A549 (cell line): ENCODE results near the gene MAP2K6. TPM values are rescaled to one million over a fixed set of nuclear protein-coding genes. Genes with fewer than 3 reads are reported as not detected.

Experiments used
- ATAC-seq, 2 experiments: fragments of 200-7000 bp in 1 of 2; fragments of >200 bp in 1 of 2; cut with Nextera tagmentation in 1 of 2; cut with Tn5 transposase in 1 of 2; 3 replicates each; pipeline versions ENCODE4 v1.8.0 to v1.9.1; 2018 to 2020; ENCODE audit warnings: mild to moderate bottlenecking in 1 of 2, moderate library complexity in 1 of 2
- CTCF ChIA-PET: fragments of 300-600 bp; sonication (Branson Sonifier 250); formaldehyde crosslinking; extraction: SDS; loops from one replicate; lab custom pipeline; 2021; ENCODE audit warnings: antibody characterized with exemption, inconsistent platforms; lab: Yijun Ruan, JAX
- POLR2A ChIA-PET: fragments of 350-600 bp; formaldehyde crosslinking; extraction: SDS; loops from one replicate; lab custom pipeline; 2021; ENCODE audit warnings: antibody characterized with exemption, inconsistent platforms; lab: Yijun Ruan, JAX
- DNase-seq, 2 experiments: peaks; one replicate each; pipeline versions ENCODE4 v3.0.0 to v3.0.0-alpha.2; 2011 to 2016; ENCODE audit warnings: low read depth in 1 of 2, low spot score in 1 of 2
- FAIRE-seq: peaks from 2 replicates; lab custom pipeline; 2011; peaks lifted over from hg19 to GRCh38; lab: Jason Lieb, UNC
- H3K27ac ChIP-seq, 2 experiments: fragments of >200 bp; sonication (Bioruptor Twin); formaldehyde crosslinking; 3 replicates each; pipeline ENCODE4 v1.5.1; 2016 to 2017
- H3K4me1 ChIP-seq: fragments of >200 bp; sonication (Bioruptor Twin); formaldehyde crosslinking; 3 replicates; pipeline ENCODE4 v1.6.1; 2016
- H3K4me2 ChIP-seq: fragments of >200 bp; sonication (Bioruptor Twin); formaldehyde crosslinking; 3 replicates; pipeline ENCODE4 v1.6.1; 2016
- H3K4me3 ChIP-seq: fragments of >200 bp; sonication (Bioruptor Twin); formaldehyde crosslinking; 3 replicates; pipeline ENCODE4 v1.5.1; 2016
- H3K9me3 ChIP-seq: fragments of >200 bp; sonication (Bioruptor Twin); formaldehyde crosslinking; 3 replicates; pipeline ENCODE4 v1.6.1; 2016
- CBX2 ChIP-seq: fragments of 200-600 bp; sonication (generic); IDR thresholded peaks from 2 replicates; pipeline ENCODE4 v1.6.1; 2016; ENCODE audit warnings: low read depth, mild to moderate bottlenecking, borderline replicate concordance
- CBX8 ChIP-seq: fragments of 200-600 bp; sonication (generic); IDR thresholded peaks from 2 replicates; pipeline ENCODE4 v1.6.1; 2016
- EHMT2 ChIP-seq: fragments of 200-600 bp; sonication (generic); IDR thresholded peaks from 2 replicates; pipeline ENCODE4 v1.6.1; 2016; ENCODE audit warnings: antibody characterized with exemption, low read depth, mild to moderate bottlenecking, moderate library complexity
- FOXS1 ChIP-seq: fragments of 250-450 bp; sonication (Bioruptor Pico); IDR thresholded peaks from 2 replicates; pipeline ENCODE4 v1.5.0; 2020; ENCODE audit warnings: mild to moderate bottlenecking, moderate library complexity
- HDAC2 ChIP-seq: fragments of 200-600 bp; sonication (generic); IDR thresholded peaks from 2 replicates; pipeline ENCODE4 v1.6.1; 2016
- JUN ChIP-seq, 2 experiments: fragments of >200 bp; sonication (Bioruptor Twin); formaldehyde crosslinking; IDR thresholded peaks; 2 replicates in 1 of 2; 3 replicates in 1 of 2; pipeline ENCODE4 v1.6.1; 2016 to 2017
- KDM1A ChIP-seq: fragments of 200-600 bp; sonication (generic); IDR thresholded peaks from 2 replicates; pipeline ENCODE4 v1.6.1; 2016; ENCODE audit warnings: low read depth, mild to moderate bottlenecking
- MAZ ChIP-seq: fragments of 150-350 bp; IDR thresholded peaks from 2 replicates; pipeline ENCODE4 v1.6.1; 2014; ENCODE audit warnings: antibody characterized with exemption, low read depth, low read length, borderline replicate concordance
- NFE2L2 ChIP-seq: fragments of 150-350 bp; conservative IDR thresholded peaks from 2 replicates; pipeline ENCODE4 v1.6.1; 2014; ENCODE audit warnings: low read length
- NPAS2 ChIP-seq: fragments of 250-450 bp; sonication (Bioruptor Pico); IDR thresholded peaks from 2 replicates; pipeline ENCODE4 v1.8.0; 2022; ENCODE audit warnings: mild to moderate bottlenecking, moderate library complexity, borderline replicate concordance
- NR3C1 ChIP-seq: fragments of >200 bp; sonication (Bioruptor Twin); formaldehyde crosslinking; IDR thresholded peaks from 3 replicates; pipeline ENCODE4 v1.6.1; 2017
- PHF8 ChIP-seq: fragments of 200-600 bp; sonication (generic); IDR thresholded peaks from 2 replicates; pipeline ENCODE4 v1.6.1; 2016; ENCODE audit warnings: low read depth, mild to moderate bottlenecking, antibody characterized with exemption, moderate library complexity, borderline replicate concordance
- POLR2AphosphoS2 ChIP-seq: conservative IDR thresholded peaks from 2 replicates; pipeline ENCODE4 v1.6.1; 2012; ENCODE audit warnings: low read length, improper control_type of control experiment, inconsistent platforms
- RAD21 ChIP-seq, 2 experiments: fragments of >200 bp in 1 of 2; sonication (Bioruptor Twin) in 1 of 2; formaldehyde crosslinking in 1 of 2; IDR thresholded peaks in 1 of 2; conservative IDR thresholded peaks in 1 of 2; 2 replicates in 1 of 2; 3 replicates in 1 of 2; pipeline ENCODE4 v1.6.1; 2012 to 2018; ENCODE audit warnings: inconsistent platforms in 1 of 2
- REST ChIP-seq: fragments of 200-600 bp; sonication (generic); IDR thresholded peaks from 2 replicates; pipeline ENCODE4 v1.6.1; 2016; ENCODE audit warnings: antibody characterized with exemption, mild to moderate bottlenecking, moderate library complexity
- SMC3 ChIP-seq: fragments of >200 bp; sonication (Bioruptor Twin); formaldehyde crosslinking; IDR thresholded peaks from 3 replicates; pipeline ENCODE4 v1.6.1; 2018; ENCODE audit warnings: inconsistent platforms
- ZNF302 ChIP-seq: fragments of 250-450 bp; sonication (Bioruptor Pico); IDR thresholded peaks from 2 replicates; pipeline ENCODE4 v1.9.0; 2021; ENCODE audit warnings: inconsistent platforms, mild to moderate bottlenecking, moderate library complexity
- WGBS: methylation state at CpG from one replicate; pipeline ENCODE4 v1.1.6; 2017; ENCODE audit errors: missing lambda C conversion rate; 5-methylcytosine and 5-hydroxymethylcytosine counted together
- polyA plus RNA-seq, 4 experiments: library from polyadenylated mRNA; depleted of rRNA in 3 of 4; stranded (reverse); fragments of >200 nt; fragmentation: RNase III in 1 of 4; extraction: RNeasy Plus Mini Kit Qiagen cat#74134 plus additional on column Dnase treatment in 1 of 4; gene quantifications; 2 replicates in 3 of 4; 3 replicates in 1 of 4; pipeline ENCODE4 v1.2.3, GENCODE V29; 2011 to 2017
- TF ChIP-seq, protein P1 (sequence below): fragments of 150-350 bp; IDR thresholded peaks from 2 replicates; pipeline ENCODE4 v1.6.1; 2014; ENCODE audit warnings: low read depth, mild to moderate bottlenecking, low read length
- TF ChIP-seq, protein P2 (sequence below): fragments of >200 bp; sonication (Bioruptor Twin); formaldehyde crosslinking; IDR thresholded peaks from 3 replicates; pipeline ENCODE4 v1.5.1; 2016

MAP2K6 gene
- polyA plus RNA-seq, 2 of the 4 experiments (the other 2 are of a cell fraction) = 20.2 to 20.7 TPM

- TF ChIP-seq REST (no peak), NFE2L2 (no peak), RAD21 (conservative IDR thresholded peaks at IDR 0.05 in 1 of 2, IDR thresholded peaks at IDR 0.05 in 1 of 2) (no peak), POLR2AphosphoS2 (no peak), CBX8 (no peak)
- TF ChIP-seq, protein P1, sequence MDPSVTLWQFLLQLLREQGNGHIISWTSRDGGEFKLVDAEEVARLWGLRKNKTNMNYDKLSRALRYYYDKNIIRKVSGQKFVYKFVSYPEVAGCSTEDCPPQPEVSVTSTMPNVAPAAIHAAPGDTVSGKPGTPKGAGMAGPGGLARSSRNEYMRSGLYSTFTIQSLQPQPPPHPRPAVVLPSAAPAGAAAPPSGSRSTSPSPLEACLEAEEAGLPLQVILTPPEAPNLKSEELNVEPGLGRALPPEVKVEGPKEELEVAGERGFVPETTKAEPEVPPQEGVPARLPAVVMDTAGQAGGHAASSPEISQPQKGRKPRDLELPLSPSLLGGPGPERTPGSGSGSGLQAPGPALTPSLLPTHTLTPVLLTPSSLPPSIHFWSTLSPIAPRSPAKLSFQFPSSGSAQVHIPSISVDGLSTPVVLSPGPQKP = no peak
Observed at GRCh38 chr17:69540356-69540755, 125.9 kb downstream of the MAP2K6 start (continued).

- no peak overlapping the region for H3K4me3 ChIP-seq
- no peaks in the 10 kb centered on the region for H3K9me3 ChIP-seq
- H3K27ac ChIP-seq = no peak overlapping the region
- FAIRE-seq (no peak), DNase-seq (no peak), ATAC-seq (no peak)
- no peak overlapping the region for H3K4me2 ChIP-seq
- WGBS = 82% methylated on average over 3 of the region's 3 CpGs
- H3K4me1 ChIP-seq = peaks cover 9% of the 10 kb centered on the region; the same call in 1 of the 3 replicates
- CTCF ChIA-PET = interaction anchor here (1.0 to 2.0 kb wide), 4 partner anchors 21 to 41 kb away, joined by 3 to 11 read pairs (median 3); no protein-coding TSS in a partner anchor
- POLR2A ChIA-PET = no interaction called here
- TF ChIP-seq JUN (IDR thresholded peaks at IDR 0.05) = no peak
- no peak for TF ChIP-seq ZNF302
- TF ChIP-seq FOXS1 (CRISPR knock-in tag) = no peak
- no peak for TF ChIP-seq SMC3
- no peak for TF ChIP-seq HDAC2
- TF ChIP-seq NR3C1 = no peak
- TF ChIP-seq, protein P2, sequence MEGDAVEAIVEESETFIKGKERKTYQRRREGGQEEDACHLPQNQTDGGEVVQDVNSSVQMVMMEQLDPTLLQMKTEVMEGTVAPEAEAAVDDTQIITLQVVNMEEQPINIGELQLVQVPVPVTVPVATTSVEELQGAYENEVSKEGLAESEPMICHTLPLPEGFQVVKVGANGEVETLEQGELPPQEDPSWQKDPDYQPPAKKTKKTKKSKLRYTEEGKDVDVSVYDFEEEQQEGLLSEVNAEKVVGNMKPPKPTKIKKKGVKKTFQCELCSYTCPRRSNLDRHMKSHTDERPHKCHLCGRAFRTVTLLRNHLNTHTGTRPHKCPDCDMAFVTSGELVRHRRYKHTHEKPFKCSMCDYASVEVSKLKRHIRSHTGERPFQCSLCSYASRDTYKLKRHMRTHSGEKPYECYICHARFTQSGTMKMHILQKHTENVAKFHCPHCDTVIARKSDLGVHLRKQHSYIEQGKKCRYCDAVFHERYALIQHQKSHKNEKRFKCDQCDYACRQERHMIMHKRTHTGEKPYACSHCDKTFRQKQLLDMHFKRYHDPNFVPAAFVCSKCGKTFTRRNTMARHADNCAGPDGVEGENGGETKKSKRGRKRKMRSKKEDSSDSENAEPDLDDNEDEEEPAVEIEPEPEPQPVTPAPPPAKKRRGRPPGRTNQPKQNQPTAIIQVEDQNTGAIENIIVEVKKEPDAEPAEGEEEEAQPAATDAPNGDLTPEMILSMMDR = no peak
- no peak for TF ChIP-seq RAD21 (conservative IDR thresholded peaks at IDR 0.05 in 1 of 2, IDR thresholded peaks at IDR 0.05 in 1 of 2)
- TF ChIP-seq PHF8 = no peak
- no peak for TF ChIP-seq CBX2
- TF ChIP-seq MAZ = no peak
- no peak for TF ChIP-seq EHMT2
Observed at GRCh38 chr17:69547230-69547629, 132.7 kb downstream of the MAP2K6 start.

DNA sequence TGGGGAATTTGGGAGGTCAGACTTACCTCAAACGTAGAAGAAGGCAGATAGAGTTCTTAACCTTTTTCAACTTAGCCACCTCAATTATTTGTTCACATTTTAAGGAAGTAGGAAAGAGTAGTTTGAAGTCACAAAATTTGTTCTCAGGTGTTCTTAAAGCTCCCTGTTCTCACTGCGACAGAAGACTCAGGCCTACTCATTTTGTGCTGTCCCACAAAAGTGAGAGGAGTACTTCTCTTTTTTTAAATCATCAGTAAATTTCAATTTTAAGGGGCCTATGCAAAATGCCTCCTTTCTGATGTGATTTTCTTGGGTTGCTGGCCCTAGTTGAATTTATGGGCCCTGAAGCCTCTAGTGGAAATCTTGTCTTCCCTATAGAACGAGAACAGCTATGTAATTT lies 133.4 kb downstream of the MAP2K6 start:
- no peak for ATAC-seq
- no peak overlapping the region for H3K27ac ChIP-seq
- CTCF ChIA-PET = interaction anchor here (0.7 to 2.0 kb wide), 3 partner anchors 12 to 41 kb away, joined by 3 to 11 read pairs (median 3); no protein-coding TSS in a partner anchor

More for the DNA sequence above, 133.4 kb downstream of the MAP2K6 start:
- 79% methylated on average over 3 of the region's 3 CpGs for WGBS
- no peak for FAIRE-seq
- TF ChIP-seq KDM1A (no peak), NPAS2 (CRISPR knock-in tag) (no peak)
- Histone ChIP-seq H3K4me2 (no peak overlapping the region), H3K9me3 (no peaks in the 10 kb centered on the region), H3K4me3 (no peak overlapping the region), H3K4me1 (peaks cover 9% of the 10 kb centered on the region; the same call in 1 of the 3 replicates)
- POLR2A ChIA-PET = no interaction called here
- no peak for DNase-seq
